K562 (cell line): ENCODE data around the gene MYO15A. TPM values are rescaled to one million over a fixed set of nuclear protein-coding genes. Genes with fewer than 3 reads are reported as not detected.

Source experiments
- BDP1 ChIP-seq: IDR thresholded peaks from 3 replicates; pipeline ENCODE4 v1.6.1; 2011; ENCODE audit not compliant: insufficient read length, insufficient read depth
- CHD4 ChIP-seq: fragments of 200-600 bp; sonication (generic); IDR thresholded peaks from 3 replicates; pipeline ENCODE4 v1.6.1; 2012; ENCODE audit warnings: low read depth, mild to moderate bottlenecking, mixed read lengths, low read length, inconsistent platforms; ENCODE audit not compliant: insufficient read depth, insufficient replicate concordance, poor library complexity, severe bottlenecking
- CXXC5 ChIP-seq: fragments of 250-450 bp; sonication (Bioruptor Pico); IDR thresholded peaks from 2 replicates; pipeline ENCODE4 v1.8.0; 2022; ENCODE audit warnings: inconsistent platforms, mild to moderate bottlenecking, moderate library complexity
- EP300 ChIP-seq: IDR thresholded peaks from 2 replicates; pipeline ENCODE4 v1.6.1; 2012; ENCODE audit warnings: low read length, improper control_type of control experiment
- FOXJ3 ChIP-seq: sonication (generic); formaldehyde crosslinking; IDR thresholded peaks from 2 replicates; pipeline ENCODE4 v1.4.0; 2020; ENCODE audit warnings: mild to moderate bottlenecking, missing genetic modification reagents
- FOXM1 ChIP-seq, 2 experiments: fragments of 450-650 bp in 1 of 2; sonication (generic) in 1 of 2; formaldehyde crosslinking in 1 of 2; IDR thresholded peaks; 2 replicates each; pipeline versions ENCODE4 v1.6.1 to v1.9.0; 2017 to 2022; ENCODE audit warnings: low read depth in 2 of 2, mild to moderate bottlenecking in 2 of 2, missing genetic modification reagents in 1 of 2, moderate library complexity in 1 of 2
- GATA2 ChIP-seq: sonication (generic); formaldehyde crosslinking; IDR thresholded peaks from 2 replicates; pipeline ENCODE4 v1.4.0; 2020; ENCODE audit warnings: mild to moderate bottlenecking, missing genetic modification reagents
- NELFE ChIP-seq: IDR thresholded peaks from 2 replicates; pipeline ENCODE4 v1.6.1; 2011; ENCODE audit warnings: mild to moderate bottlenecking; ENCODE audit not compliant: insufficient read depth, insufficient read length
- PTTG1 ChIP-seq: fragments of 450-650 bp; IDR thresholded peaks from 2 replicates; pipeline ENCODE4 v1.6.1; 2016; ENCODE audit warnings: low read depth, mild to moderate bottlenecking, missing genetic modification characterization, missing compliant biosample characterization
- TAF1 ChIP-seq: IDR thresholded peaks from 2 replicates; pipeline ENCODE4 v1.6.1; 2011; ENCODE audit warnings: mild to moderate bottlenecking, low read length, moderate library complexity; ENCODE audit not compliant: insufficient read depth, control insufficient read depth, severe bottlenecking; ENCODE audit errors: extremely low read depth
- ZBTB33 ChIP-seq: sonication (generic); formaldehyde crosslinking; IDR thresholded peaks from 2 replicates; pipeline ENCODE4 v1.8.1; 2023; ENCODE audit warnings: mild to moderate bottlenecking, missing genetic modification reagents
- ZBTB9 ChIP-seq: fragments of 450-650 bp; formaldehyde crosslinking; IDR thresholded peaks from 2 replicates; pipeline ENCODE4 v1.4.0; 2020; ENCODE audit warnings: mild to moderate bottlenecking, moderate library complexity
- ZMIZ1 ChIP-seq, 2 experiments: fragments of 150-350 bp in 1 of 2; IDR thresholded peaks; 2 replicates each; pipeline ENCODE4 v1.6.1; 2012 to 2016; ENCODE audit warnings: low read depth in 2 of 2, low read length in 2 of 2, mild to moderate bottlenecking in 1 of 2, moderate library complexity in 1 of 2
- ZNF740 ChIP-seq, 3 experiments: fragments of 200-800 bp in 1 of 3; sonication (Bioruptor generic) in 1 of 3; sonication (generic) in 1 of 3; formaldehyde crosslinking in 1 of 3; IDR thresholded peaks; 2 replicates each; pipeline versions ENCODE4 v1.6.1 to v1.8.0; 2016 to 2022; ENCODE audit warnings: mild to moderate bottlenecking in 2 of 3, missing compliant biosample characterization in 2 of 3, missing genetic modification characterization in 2 of 3, missing genetic modification reagents in 1 of 3
- polyA plus RNA-seq, 8 experiments: library from polyadenylated mRNA; depleted of rRNA in 4 of 8; stranded (reverse) in 5 of 8; unstranded in 3 of 8; fragments of >200 nt; fragmentation: Nextera tagmentation in 2 of 8; fragmentation: Illumina TruSeq in 1 of 8; extraction: Ambion mirVana in 2 of 8; extraction: Trizol in 1 of 8; gene quantifications; 2 replicates each; pipeline versions ENCODE4 v1.2.1 to v1.2.3, GENCODE V29; 2011 to 2014; ENCODE audit warnings: inconsistent platforms in 1 of 8, missing spikeins in 1 of 8
- total RNA-seq, 7 experiments: library from RNA; depleted of rRNA in 6 of 7; stranded (reverse); fragments of >200 nt in 6 of 7; fragmentation: Illumina TruSeq in 2 of 7; extraction: Trizol in 2 of 7; gene quantifications; 2 replicates each; pipeline versions ENCODE4 v1.2.1 to v1.2.3, GENCODE V29; 2011 to 2021; ENCODE audit warnings: low replicate concordance in 1 of 7
- TF ChIP-seq, protein P1 (sequence below): fragments of 250-450 bp; sonication (Bioruptor Pico); IDR thresholded peaks from 2 replicates; pipeline ENCODE4 v1.4.0; 2020; ENCODE audit warnings: mild to moderate bottlenecking, moderate library complexity

MYO15A gene
- total and polyA plus RNA-seq, 9 of the 15 experiments (the other 6 are each of a cell fraction or from before 2014, with no cell fraction given): 0.05 to 0.88 (median 0.14) TPM; not detected in 1

GRCh38 chr17:18158022-18158600 lies 49.6 kb downstream of the MYO15A start (continued):
- TF ChIP-seq ZMIZ1 (IDR thresholded peaks at IDR 0.05; ENCODE audit: low read depth in 2 of 2, low read length in 2 of 2) (no peak), ZBTB33 (CRISPR knock-in tag) (no peak), BDP1 (no peak), CHD4 (no peak), FOXM1 (IDR thresholded peaks at IDR 0.05; ENCODE audit: low read depth) (no peak), FOXM1 (CRISPR knock-in tag; IDR thresholded peaks at IDR 0.05; ENCODE audit: low read depth) (no peak), TAF1 (no peak), ZBTB9 (no peak), PTTG1 (no peak), NELFE (no peak), FOXJ3 (CRISPR knock-in tag) (no peak), EP300 (no peak), ZNF740 (CRISPR knock-in tag; IDR thresholded peaks at IDR 0.05) (no peak), ZNF740 (tag; IDR thresholded peaks at IDR 0.05) (no peak), CXXC5 (CRISPR knock-in tag) (no peak), GATA2 (CRISPR knock-in tag) (no peak)
- TF ChIP-seq, protein P1, sequence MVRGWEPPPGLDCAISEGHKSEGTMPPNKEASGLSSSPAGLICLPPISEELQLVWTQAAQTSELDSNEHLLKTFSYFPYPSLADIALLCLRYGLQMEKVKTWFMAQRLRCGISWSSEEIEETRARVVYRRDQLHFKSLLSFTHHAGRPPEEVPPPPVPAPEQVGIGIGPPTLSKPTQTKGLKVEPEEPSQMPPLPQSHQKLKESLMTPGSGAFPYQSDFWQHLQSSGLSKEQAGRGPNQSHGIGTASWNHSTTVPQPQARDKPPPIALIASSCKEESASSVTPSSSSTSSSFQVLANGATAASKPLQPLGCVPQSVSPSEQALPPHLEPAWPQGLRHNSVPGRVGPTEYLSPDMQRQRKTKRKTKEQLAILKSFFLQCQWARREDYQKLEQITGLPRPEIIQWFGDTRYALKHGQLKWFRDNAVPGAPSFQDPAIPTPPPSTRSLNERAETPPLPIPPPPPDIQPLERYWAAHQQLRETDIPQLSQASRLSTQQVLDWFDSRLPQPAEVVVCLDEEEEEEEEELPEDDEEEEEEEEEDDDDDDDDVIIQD (CRISPR knock-in tag): no peak
